GM19463 (cell line): Measurements from ENCODE around the gene NT5C2.
A peak's percentile ranks its signal among the peaks of the same experiment; 100 is the strongest.

Source experiments
- ATAC-seq: cut with Tn5 transposase; IDR thresholded peaks from one replicate; pipeline ENCODE4 v1.9.1; 2021; ENCODE audit warnings: mild to moderate bottlenecking, moderate library complexity; ENCODE audit not compliant: unreplicated experiment

NT5C2 gene

GRCh38 chr10:103066141-103067098 lies 126.7 kb downstream of the NT5C2 start:
- no peak for ATAC-seq

GRCh38 chr10:103064956-103065355 lies 128.1 kb downstream of the NT5C2 start:
- no peak for ATAC-seq

GRCh38 chr10:103062854-103063590 lies 130.1 kb downstream of the NT5C2 start:
- ATAC-seq = no peak

GRCh38 chr10:103060575-103060974 lies 132.5 kb downstream of the NT5C2 start:
- no peak for ATAC-seq

- ATAC-seq = no peak
Observed at GRCh38 chr10:103058034-103058433, 135.0 kb downstream of the NT5C2 start.

- ATAC-seq = no peak
Observed at GRCh38 chr10:103055105-103055504, 138.0 kb downstream of the NT5C2 start.

- no peak for ATAC-seq
Observed at GRCh38 chr10:103054621-103055020, 138.5 kb downstream of the NT5C2 start.

- ATAC-seq = peak; percentile 94
Observed at GRCh38 chr10:103053659-103054581, 139.2 kb downstream of the NT5C2 start.

- no peak for ATAC-seq
Observed at GRCh38 chr10:103049237-103049636, 143.8 kb downstream of the NT5C2 start.

- no peak for ATAC-seq
Observed at GRCh38 chr10:103047381-103047780, 145.7 kb downstream of the NT5C2 start.

GRCh38 chr10:103045961-103046360 lies 147.1 kb downstream of the NT5C2 start:
- no peak for ATAC-seq

GRCh38 chr10:103044942-103045489 lies 148.1 kb downstream of the NT5C2 start:
- ATAC-seq = no peak

GRCh38 chr10:103042908-103043307 lies 150.2 kb downstream of the NT5C2 start:
- no peak for ATAC-seq

GRCh38 chr10:103042129-103042528 lies 150.9 kb downstream of the NT5C2 start:
- no peak for ATAC-seq

- ATAC-seq = no peak
Observed at GRCh38 chr10:103041391-103041790, 151.7 kb downstream of the NT5C2 start.

GRCh38 chr10:103040418-103040817 lies 152.7 kb downstream of the NT5C2 start:
- ATAC-seq = no peak

- no peak for ATAC-seq
Observed at GRCh38 chr10:103038570-103038969, 154.5 kb downstream of the NT5C2 start.
